RCC 7860 (cell line): ENCODE measurements around the gene NCF2.

ENCODE experiments used
- DNase-seq: peaks from one replicate; pipeline ENCODE4 v3.0.0-alpha.2; 2015; ENCODE audit warnings: low spot score
- FAIRE-seq: peaks from 2 replicates; lab custom pipeline; 2012; peaks lifted over from hg19 to GRCh38; lab: Jason Lieb, UNC

NCF2 gene

DNA sequence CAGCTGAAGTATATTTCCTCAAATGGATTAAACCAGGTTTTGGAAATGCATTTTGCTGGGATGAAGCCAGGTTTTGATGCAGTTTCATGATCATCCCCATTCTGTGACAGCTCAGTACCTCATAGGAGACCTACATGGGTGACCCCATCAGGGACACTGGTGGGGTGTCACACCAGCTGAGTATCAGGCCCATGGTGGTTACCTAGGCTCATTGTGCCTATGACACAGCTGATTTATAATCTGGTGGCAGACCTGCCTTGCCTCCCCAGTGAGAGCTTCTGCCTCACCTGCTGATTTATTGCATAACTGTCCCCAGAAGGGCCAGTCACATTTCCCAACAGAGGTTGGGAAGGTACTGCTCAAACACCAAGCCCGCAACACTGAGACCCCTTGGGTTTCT is 3.8 kb downstream of the NCF2 start:
- DNase-seq (no peak), FAIRE-seq (no peak)

DNA sequence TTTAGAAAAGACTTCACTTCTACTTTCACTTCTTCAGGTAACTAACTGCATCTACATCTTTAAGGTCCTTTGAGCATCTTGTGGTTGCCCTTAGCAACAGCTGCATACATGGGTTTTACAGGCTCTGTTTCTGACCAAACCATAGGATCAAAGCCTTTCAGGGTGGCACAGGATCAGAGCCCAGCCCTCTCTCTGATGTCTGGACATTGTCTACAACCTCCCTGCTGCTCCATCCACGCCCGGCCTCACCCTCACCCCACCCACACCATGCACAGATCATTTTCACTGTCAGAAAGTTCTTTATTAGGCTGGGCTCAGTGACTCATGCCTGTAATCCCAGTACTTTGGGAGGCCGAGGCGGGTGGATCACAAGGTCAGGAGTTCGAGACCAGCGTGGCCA is 5.2 kb downstream of the NCF2 start:
- FAIRE-seq = no peak
- DNase-seq = no peak

DNA sequence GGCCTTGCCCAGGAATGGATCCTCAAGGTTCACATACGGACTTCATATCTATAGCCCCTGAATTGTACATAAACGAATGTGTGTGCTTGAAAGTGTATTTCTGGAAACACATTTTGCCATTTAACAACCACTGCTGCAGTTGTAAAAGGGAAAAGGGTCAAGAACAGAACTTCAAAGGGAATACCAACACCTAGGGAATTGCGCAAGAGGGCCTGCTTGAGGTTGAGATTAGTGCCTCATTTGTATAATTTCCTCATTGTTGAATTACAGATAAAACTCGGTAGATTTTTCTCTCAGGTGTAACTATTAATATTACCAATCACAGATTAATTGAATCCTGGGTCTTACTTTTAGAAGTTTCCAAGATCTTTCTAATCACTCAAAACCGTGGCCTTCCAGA is 6.1 kb downstream of the NCF2 start:
- DNase-seq (no peak), FAIRE-seq (no peak)

DNA sequence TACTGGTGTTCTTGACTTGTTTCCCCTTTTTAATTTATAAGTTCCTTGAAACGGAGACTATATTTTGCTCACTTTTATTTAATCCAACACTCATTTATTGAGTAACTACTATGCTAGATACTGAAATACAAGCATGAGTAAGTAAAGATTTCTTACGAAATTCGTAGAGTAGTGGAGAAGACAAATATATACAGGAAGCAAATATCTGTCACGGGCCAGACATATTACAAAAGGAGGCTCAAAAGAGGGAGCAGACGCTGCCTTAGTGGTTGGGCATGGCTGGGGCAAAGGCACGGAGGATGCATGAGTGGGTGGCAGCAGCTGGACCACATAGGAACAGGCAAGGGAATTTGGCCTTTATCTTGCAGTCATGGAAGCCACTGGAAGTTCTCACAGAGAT is 6.8 kb downstream of the NCF2 start:
- FAIRE-seq = no peak
- DNase-seq = no peak

DNA sequence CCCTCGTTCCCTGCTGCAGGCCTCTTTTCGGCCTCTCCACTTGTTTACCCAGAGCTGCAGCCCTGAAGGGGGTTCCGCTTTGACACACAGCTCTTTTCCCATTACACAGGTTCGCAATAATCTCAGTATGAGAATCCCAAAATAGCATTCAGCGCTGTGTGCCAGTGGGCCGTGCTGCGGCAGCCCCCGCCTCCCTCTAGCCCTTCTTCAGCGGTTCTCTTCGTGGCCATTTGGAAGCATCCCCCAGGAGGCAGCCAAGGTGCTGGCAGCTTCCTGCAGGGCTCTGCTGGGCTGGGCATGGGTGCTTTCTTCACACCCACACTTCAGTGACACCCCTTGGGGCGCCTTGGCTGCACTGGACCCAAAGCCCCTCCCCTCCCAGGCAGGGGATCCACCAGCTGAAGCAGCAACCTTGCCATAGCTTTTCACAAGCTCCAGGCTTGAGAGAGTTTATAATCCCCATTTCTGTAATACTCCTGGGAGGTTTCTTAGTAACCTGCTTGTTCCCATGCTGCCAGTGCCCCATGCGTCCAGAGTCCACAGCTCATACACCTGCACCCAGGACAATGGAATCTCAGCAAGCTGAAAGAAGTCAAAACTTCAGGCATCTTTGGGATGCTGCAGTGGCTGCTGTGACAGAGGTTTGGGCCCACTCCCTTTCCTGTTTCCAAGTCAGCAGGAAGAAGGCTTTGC is 8.1 kb downstream of the NCF2 start:
- no peak for DNase-seq
- no peak for FAIRE-seq

DNA sequence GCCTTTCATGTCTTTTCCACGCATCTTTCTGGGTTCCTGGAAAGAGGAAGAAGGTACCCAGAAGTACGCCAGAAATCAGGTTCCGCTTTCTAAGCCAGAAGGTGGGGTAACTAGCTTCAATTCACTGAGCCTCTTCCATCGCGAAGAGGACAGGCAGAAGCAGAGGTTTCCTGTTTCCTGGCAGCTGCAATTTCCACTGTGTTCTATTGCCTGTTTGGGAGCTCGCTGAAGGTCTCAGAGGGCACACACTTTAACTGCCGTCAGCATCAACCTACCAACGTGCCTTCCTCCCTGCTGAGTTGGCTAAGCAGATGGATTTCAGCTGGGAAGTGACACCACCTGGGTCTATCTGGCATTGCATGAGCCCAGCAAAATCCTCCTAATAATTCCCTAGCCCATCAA is 10.0 kb downstream of the NCF2 start:
- peak; percentile 34 for DNase-seq
- no peak for FAIRE-seq

DNA sequence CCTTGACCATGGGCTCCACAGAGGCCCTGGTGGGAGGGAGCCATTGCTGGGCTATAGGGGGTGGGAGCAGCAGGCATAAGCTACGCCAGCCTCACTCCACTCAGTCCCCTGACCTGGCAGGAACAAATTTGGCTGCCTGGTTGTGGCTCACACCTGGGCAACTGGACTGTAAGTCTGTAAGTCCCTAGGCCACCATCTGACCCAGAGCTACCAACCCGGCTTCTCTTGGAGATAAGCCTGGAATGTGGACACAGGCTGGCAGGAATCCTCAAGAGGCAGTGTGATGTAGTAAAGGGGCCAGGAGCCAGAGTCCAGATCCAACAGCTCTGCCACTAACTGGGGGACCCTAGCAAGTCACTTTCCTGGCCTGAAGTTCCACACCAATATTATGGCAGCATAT is 11.4 kb downstream of the NCF2 start:
- no peak for FAIRE-seq
- DNase-seq = no peak

DNA sequence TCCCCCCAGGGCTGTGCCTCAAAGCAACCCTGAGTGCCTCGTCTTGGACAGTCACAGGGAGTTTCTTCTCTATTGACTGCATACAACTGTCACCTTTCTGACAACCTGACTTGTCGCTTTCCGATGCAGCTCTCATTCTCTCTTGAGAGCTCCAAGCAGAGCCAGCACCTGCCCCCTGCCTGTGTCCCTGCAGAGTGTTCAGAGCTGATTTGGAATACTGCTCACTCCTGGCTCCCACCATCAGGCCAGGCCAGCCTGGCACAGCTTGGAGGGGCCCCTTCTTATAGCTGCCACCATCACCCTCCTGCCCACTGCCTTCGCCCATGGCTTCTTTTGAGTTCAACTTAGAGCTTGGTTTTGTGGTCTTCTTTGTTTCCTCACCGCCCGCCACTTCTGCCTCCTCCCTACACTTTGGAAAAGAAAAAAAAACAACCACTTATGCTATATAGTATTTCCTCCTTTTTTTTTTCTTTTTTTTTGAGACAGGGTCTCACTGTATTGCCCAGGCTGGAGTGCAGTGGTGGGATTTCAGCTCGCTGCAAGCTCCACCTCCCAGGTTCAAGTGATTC is 12.3 kb downstream of the NCF2 start:
- DNase-seq (no peak), FAIRE-seq (no peak)

DNA sequence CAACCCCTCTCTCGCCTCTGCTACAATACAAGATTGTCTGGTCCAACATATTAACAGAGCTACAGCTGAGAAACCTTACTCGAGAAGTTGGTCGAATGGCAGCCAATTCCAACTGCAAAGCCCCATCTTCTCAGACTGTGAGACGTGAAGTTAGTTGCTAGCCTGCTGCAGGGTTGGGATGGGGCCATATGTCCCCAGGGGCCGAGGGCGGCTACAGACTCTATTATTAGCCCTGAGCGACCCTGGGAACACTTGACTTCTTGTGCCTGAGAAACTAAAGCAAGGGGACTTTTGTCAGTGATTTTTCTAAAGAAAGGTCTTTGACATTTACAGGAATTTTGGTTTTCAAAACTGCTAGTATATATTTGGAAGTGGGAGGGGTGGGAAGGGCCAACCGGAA is 13.7 kb downstream of the NCF2 start:
- DNase-seq = no peak
- no peak for FAIRE-seq

DNA sequence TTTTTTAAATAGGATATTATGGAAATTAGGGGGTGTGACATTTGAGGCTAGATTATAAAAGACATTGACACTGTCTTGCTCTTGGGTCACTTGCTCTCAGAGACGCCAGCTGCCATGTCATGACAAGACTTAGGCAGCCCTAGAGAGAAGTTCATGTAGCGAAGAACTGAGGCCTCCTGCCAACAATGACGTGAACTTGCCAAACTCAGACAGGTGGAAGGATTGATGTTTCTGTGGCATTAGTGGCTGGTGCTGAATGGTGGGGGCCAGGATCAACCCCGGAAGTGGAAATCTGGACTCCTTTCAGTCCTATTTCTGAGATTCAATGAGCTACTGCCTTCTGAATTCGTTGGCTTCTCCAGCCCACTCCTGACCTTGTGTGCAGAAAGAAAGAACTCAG is 14.7 kb downstream of the NCF2 start:
- DNase-seq = no peak
- FAIRE-seq = no peak

DNA sequence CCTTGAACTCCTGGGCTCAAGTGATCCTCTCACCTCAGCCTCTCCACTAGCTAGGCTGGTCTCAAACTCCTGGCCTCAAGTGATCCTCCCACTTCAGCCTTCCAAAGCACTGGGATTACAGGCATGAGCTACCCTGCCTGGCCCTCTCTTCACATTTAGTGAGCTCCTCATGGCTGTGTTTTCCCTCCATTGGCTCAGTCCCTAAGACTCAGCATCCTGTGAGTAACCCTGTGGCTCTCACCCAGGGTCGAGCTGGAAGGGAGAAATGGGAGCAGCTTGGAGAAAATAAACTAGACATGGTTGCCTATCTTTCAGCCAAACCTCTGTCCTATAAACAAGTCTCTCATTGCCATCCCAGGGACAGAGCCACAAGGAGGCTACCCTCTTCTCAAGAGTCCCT is 17.5 kb downstream of the NCF2 start:
- DNase-seq = no peak
- no peak for FAIRE-seq

DNA sequence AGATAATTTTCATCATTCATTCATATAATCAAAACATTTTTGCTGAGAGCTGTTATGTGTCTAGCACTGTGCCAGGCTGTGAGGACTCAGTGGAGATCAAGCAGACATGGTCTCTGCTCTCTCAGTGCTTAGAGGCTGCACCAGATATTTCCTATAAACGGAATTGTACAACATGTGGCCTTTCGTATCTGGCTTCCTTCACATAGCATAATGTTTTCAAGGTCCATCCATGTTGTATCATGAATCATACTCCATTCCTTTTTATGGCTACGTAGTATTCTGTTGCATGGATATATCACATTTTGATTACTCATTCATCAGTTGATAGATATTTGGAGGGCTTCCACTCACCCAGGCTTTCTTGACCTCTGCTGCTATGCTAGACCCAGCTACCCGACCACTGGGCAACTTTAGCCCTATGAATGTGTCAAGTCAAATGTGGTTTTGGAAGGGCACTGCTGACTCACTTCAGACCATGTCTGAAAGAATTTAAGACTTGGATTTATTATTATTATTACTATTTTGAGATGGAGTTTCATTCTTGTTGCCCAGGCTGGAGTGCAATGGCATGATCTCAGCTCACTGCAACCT is 18.5 kb downstream of the NCF2 start:
- DNase-seq (peak; percentile 24), FAIRE-seq (no peak)

DNA sequence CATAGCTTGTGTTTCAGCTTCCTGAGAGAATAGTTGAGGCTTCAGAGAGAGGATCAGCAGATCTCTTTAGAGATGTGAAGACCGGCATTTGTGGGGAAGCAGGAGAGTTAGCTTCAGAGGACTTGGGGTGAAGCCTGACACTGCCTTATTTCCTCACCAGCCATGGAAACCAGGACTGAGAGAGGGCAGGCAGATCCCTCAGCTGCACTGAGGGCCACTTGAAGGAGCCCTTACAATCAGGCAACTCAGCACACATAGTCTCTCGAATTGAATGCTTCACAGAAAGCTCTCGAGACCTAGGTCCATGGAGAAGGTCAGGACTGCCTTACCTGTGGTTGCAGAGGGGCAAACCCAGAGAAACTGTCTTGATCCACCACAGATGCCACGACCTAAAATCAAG is 19.8 kb downstream of the NCF2 start:
- FAIRE-seq = no peak
- DNase-seq = no peak

DNA sequence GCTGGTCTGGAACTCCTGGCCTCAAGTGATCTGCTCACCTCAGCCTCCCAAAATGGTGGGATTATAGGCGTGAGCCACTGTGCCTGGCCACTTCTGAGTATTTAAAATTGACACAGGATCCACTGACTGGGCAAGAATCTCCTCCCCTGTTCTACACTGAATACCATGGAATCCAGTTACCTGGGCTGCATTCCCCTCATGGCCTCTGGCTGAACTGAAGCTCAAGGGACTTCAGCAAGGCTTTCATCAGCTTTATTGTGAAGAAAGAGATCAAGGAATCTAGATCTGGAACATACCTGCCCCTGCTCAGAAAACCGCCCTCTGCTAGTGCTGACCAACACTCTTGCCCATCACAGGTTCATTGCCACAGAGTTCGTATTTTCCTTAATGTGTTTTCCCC is 20.5 kb downstream of the NCF2 start:
- FAIRE-seq = no peak
- no peak for DNase-seq

DNA sequence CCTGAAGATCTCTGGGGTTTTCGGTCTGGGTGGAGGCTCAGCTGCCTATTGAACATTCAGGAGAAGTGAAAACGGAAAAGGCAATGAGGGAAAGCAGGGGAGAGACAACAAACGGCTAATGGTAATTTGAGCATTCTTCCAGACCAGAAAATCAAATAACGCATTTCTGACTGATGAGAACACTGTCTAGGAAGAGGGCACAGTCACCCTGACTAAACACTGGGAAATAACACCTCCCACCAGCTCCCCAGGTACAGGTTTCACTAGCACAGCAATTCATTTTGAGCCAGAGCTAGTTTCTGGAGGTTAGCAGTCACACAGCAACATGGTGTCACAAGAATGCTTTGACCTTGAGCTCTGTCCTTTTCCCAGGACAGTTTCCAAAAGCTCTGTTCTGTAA is 21.1 kb downstream of the NCF2 start:
- FAIRE-seq (no peak), DNase-seq (peak; percentile 68)

DNA sequence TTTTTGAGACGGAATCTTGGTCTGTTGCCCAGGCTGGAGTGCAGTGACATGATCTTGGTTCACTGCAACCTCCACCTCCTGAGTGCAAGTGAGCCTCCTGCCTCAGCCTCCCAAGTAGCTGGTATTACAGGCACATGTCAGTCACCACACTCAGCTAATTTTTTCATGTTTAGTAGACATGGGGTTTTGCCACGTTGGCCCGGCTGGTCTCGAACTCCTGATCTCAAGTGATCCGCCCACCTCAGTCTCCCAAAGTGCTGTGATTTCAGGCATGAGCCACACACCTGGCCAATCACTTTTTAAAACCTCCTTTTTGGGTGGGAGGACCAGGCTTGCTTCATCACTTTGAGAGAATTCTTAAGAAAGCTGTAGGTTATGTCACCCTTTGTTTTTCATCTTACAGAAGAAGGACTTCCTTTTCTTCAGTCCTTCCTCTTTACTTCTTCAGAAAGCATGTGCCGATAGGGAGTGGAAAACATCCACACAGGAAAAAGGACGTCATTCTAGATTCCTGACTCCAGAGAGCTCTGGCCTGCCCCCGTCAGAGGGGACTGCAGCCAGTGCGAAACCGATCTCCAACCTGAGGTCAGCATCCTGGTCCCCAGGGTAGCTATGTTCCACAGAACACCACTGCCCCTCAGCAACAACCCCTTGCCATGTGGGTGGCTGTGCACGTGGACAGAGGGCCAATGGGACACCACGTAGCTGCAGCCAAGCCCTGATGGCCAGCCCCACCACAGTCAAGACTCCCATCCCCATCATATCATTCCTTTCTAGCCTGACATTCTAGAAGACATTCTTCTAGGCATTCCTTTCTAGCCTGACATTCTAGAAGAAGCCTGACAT is 21.9 kb downstream of the NCF2 start:
- FAIRE-seq = no peak
- DNase-seq = peak; percentile 19

DNA sequence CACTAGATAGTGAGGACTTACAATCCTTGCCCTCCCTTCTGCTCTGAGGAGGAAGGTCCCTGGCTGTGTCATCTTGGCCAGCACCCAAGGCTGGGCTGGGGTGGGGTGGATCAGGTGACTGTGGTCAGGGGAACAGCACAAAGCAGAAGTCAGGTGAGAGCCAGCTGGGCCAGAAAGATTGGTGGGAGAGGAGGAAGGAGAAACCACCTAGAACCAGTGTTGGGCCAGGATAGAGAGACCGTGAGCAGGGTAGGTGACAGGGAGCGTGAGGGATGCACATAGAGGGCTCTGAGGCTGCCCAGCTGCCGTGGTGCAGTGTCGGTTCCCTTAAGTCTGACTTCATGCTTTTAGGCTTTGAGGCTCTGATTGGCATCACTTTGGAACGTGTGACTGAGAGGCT is 22.7 kb downstream of the NCF2 start:
- FAIRE-seq (no peak), DNase-seq (peak; percentile 34)

DNA sequence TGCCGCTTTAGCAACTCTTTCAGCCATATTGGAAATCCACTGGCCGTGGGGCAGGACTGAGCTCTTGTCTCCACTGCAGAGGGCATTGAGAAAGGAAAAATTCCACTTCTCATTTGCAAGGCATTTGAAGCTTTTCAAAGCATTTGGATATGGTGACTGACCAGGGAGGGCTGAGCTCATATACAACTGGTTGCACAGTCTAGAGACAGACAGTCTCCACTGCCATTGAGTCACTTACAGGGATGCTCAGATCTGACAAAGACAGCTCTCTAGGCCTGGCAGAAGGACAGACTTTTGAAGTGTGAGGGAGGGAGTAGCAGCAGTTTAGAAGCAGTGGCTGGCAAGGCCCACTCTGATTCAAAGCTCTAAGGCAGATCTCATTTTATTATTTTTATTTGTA is 24.2 kb downstream of the NCF2 start:
- FAIRE-seq = no peak

DNA sequence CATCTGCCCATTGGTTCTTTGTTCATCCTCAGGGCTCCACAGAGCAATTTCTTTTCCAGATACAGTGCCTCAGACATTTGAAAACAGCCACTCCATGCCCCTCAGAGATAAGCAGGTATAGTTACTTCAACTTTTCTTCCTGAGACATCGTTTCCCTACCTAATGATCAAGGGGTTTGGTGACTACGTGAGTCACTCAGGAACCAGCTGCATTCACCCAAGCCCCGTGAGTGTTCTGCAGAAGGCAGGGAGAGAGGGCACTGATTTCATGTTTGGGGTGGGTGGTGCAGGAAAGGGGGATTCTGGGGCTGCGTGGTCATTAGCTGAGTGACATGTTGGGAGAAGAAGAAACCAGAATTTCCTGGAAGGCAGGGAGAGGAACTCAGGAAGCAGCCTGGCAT is 25.0 kb downstream of the NCF2 start:
- DNase-seq = no peak
- no peak for FAIRE-seq

More for the DNA sequence above, 24.2 kb downstream of the NCF2 start:
- no peak for DNase-seq

DNA sequence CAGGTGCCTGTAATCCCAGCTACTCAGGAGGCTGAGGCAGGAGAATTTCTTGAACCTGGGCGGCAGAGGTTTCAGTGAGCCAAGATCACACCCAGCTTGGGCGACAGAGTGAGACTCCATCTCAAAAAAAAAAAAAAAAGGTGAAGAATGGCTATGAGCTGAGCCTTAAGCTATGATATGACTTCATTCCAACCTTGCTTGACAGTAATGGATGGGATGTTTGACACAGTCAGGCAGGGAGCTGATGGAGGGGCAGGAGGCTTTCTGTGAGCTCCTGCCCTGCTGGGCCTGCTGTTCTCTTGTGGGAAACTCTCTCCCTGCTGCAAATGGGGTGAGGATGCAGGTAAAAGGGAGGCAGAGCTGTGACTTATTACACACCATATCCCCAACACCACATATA is 27.6 kb downstream of the NCF2 start:
- FAIRE-seq = no peak
- DNase-seq = no peak

DNA sequence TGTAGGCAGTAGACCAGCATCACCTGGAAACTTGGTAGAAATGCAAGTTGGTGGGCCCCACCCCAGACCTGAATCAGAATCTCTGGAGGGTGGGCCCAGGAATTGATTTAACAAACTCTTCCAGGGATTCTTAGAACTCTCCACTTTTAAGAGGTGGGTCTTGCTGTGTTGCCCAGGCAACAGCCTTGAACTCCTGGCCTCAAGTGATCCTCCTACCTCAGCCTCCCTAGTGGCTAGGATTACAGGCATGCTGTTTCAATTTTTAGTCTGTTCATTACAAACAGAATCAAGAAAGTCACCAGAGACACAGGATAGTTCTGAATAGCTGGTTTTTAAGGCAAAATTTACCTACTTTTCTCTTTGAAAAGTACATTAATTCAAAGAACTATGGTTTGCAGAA is 31.2 kb downstream of the NCF2 start:
- no peak for FAIRE-seq
- no peak for DNase-seq

DNA sequence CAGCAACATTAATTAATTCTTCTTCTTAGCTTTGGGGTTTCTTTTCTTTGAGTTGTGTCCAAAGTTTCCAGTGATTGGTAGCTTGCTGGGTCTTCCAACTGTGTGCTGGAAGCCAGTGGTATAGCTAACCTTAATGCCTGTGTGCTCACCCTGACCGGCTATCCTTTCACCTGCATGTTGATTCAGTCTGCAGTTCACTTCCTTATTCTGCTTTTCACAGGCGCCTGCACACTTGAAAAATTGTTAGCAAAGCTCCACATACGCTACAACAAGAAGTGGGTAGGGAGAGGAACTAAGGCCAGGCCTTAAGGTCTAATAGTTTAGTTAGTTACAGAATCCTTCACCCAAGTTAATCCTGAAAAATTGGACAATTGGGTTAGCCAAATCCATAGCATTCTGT is 35.7 kb downstream of the NCF2 start:
- DNase-seq (no peak), FAIRE-seq (no peak)
